Endothelial cell of umbilical vein (primary cell): Measurements from ENCODE around the gene PYHIN1. TPM values are rescaled to one million over a fixed set of nuclear protein-coding genes. Genes with fewer than 3 reads are reported as not detected.

ENCODE experiments used
- BruUV-seq: library from RNA; stranded (reverse); fragments of 400-500 nt; replicated peaks from 2 replicates; lab custom pipeline; 2021; lab: Mats Ljungman, UMichigan
- CTCF ChIA-PET: fragments of 300-600, 350-600 bp; sonication (Branson Sonifier 250); formaldehyde crosslinking; loops from one replicate; lab custom pipeline; 2021; ENCODE audit warnings: antibody characterized with exemption, inconsistent platforms; lab: Charles Lee
- POLR2A ChIA-PET: fragments of 300-600, 350-600 bp; sonication (Branson Sonifier 250); formaldehyde crosslinking; loops from one replicate; lab custom pipeline; 2021; ENCODE audit warnings: antibody characterized with exemption, inconsistent platforms; lab: Charles Lee
- DNase-seq: peaks from one replicate; pipeline ENCODE4 v3.0.0-alpha.2; 2011; ENCODE audit warnings: low read depth, low spot score
- FAIRE-seq: peaks from 2 replicates; lab custom pipeline; 2011; peaks lifted over from hg19 to GRCh38; lab: Jason Lieb, UNC
- H2AFZ ChIP-seq: 2 replicates; pipeline ENCODE4 v1.6.0; 2012; ENCODE audit warnings: low read depth, low read length, control low read depth, inconsistent platforms
- H3K27ac ChIP-seq: 2 replicates; pipeline ENCODE4 v1.5.1; 2011; ENCODE audit warnings: low read depth, mild to moderate bottlenecking, control low read depth, low read length, moderate library complexity; ENCODE audit not compliant: insufficient read depth
- H3K27me3 ChIP-seq, 2 experiments: 2 replicates each; pipeline versions ENCODE4 v1.6.0 to v1.6.1; 2011; ENCODE audit warnings: low read length in 2 of 2, mixed read lengths in 1 of 2; ENCODE audit not compliant: control insufficient read depth in 2 of 2, insufficient read depth in 2 of 2
- H3K36me3 ChIP-seq, 2 experiments: 2 replicates in 1 of 2; 3 replicates in 1 of 2; pipeline ENCODE4 v1.5.1; 2011; ENCODE audit warnings: low read length in 2 of 2, mild to moderate bottlenecking in 1 of 2, moderate library complexity in 1 of 2; ENCODE audit not compliant: control insufficient read depth in 2 of 2, insufficient read depth in 2 of 2; ENCODE audit errors: extremely low read depth in 1 of 2
- H3K4me1 ChIP-seq: 3 replicates; pipeline ENCODE4 v1.5.1; 2011; ENCODE audit warnings: mild to moderate bottlenecking, low read length; ENCODE audit not compliant: control insufficient read depth, insufficient read depth; ENCODE audit errors: extremely low read depth
- H3K4me2 ChIP-seq: 2 replicates; pipeline ENCODE4 v1.6.1; 2011; ENCODE audit warnings: low read length, control low read depth, mixed read lengths; ENCODE audit not compliant: insufficient read depth
- H3K4me3 ChIP-seq, 3 experiments: fragments of 200-600 bp in 1 of 3; sonication (generic), shearing (Covaris generic) in 1 of 3; replicated peaks in 1 of 3; 2 replicates each; pipeline ENCODE4 v1.5.1; 2011 to 2016; ENCODE audit warnings: control low read depth in 3 of 3, low read length in 3 of 3, mild to moderate bottlenecking in 2 of 3, inconsistent platforms in 1 of 3, low read depth in 1 of 3, moderate library complexity in 1 of 3; ENCODE audit not compliant: insufficient read depth in 1 of 3
- H3K79me2 ChIP-seq: 2 replicates; pipeline ENCODE4 v1.6.0; 2012; ENCODE audit warnings: low read length, inconsistent platforms; ENCODE audit not compliant: control insufficient read depth, insufficient read depth
- H3K9ac ChIP-seq: replicated peaks from 2 replicates; pipeline ENCODE3; 2011; ENCODE audit warnings: low read length, control low read depth; ENCODE audit not compliant: insufficient read depth; ENCODE audit errors: extremely low read depth
- H3K9me1 ChIP-seq: replicated peaks from 3 replicates; pipeline ENCODE4 v1.6.0; 2011; ENCODE audit warnings: mild to moderate bottlenecking, low read length; ENCODE audit not compliant: control insufficient read depth, insufficient read depth; ENCODE audit errors: extremely low read depth
- H3K9me3 ChIP-seq: replicated peaks from 2 replicates; pipeline ENCODE4 v1.5.1; 2012; ENCODE audit warnings: low read length, inconsistent platforms; ENCODE audit not compliant: control insufficient read depth, insufficient read depth
- H4K20me1 ChIP-seq: replicated peaks from 2 replicates; pipeline ENCODE3; 2011; ENCODE audit warnings: mild to moderate bottlenecking, low read length; ENCODE audit not compliant: control insufficient read depth, insufficient read depth; ENCODE audit errors: extremely low read depth
- EZH2 ChIP-seq: IDR thresholded peaks from 2 replicates; pipeline ENCODE4 v1.6.1; 2012; ENCODE audit warnings: borderline replicate concordance, low read depth, mild to moderate bottlenecking, moderate library complexity, low read length, inconsistent platforms; ENCODE audit not compliant: severe bottlenecking
- FOS ChIP-seq: IDR thresholded peaks from 2 replicates; pipeline ENCODE4 v1.6.1; 2011; ENCODE audit warnings: mild to moderate bottlenecking, low read length, moderate library complexity, borderline replicate concordance; ENCODE audit not compliant: insufficient read depth
- GATA2 ChIP-seq: IDR thresholded peaks from 2 replicates; pipeline ENCODE4 v1.7.0; 2011; ENCODE audit warnings: low read depth, mild to moderate bottlenecking, moderate library complexity, mixed read lengths, low read length; ENCODE audit not compliant: insufficient read length, insufficient read depth
- JUN ChIP-seq: IDR thresholded peaks from 2 replicates; pipeline ENCODE4 v1.6.1; 2011; ENCODE audit warnings: borderline replicate concordance, low read depth; ENCODE audit not compliant: insufficient read length, insufficient read depth
- POLR2A ChIP-seq: IDR thresholded peaks from 2 replicates; pipeline ENCODE4 v1.6.1; 2012; ENCODE audit warnings: low read depth, mild to moderate bottlenecking, control low read depth, low read length
- POLR2AphosphoS5 ChIP-seq: IDR thresholded peaks from 2 replicates; pipeline ENCODE4 v1.6.1; 2012; ENCODE audit warnings: low read depth, mild to moderate bottlenecking, control low read depth, low read length, moderate library complexity; ENCODE audit not compliant: insufficient read depth
- dilution Hi-C: fragments of 300-500 bp; cut with MboI; formaldehyde crosslinking; loops from one replicate; pipeline ENCODE4 v1.15.0; 2019; ENCODE audit warnings: low sequenced_read_pairs; ENCODE audit not compliant: extremely low pct_ligation_motif_present
- intact Hi-C: fragments of 100-400 bp; cut with micrococcal nuclease; formaldehyde crosslinking; loops from one replicate; pipeline ENCODE4 v1.10.0; 2022
- polyA plus RNA-seq, 4 experiments: library from polyadenylated mRNA; depleted of rRNA in 3 of 4; stranded (reverse) in 3 of 4; unstranded in 1 of 4; fragments of >200 nt; gene quantifications; 2 replicates each; pipeline versions ENCODE4 v1.2.1 to v1.2.3, GENCODE V29; 2011 to 2012; ENCODE audit warnings: missing spikeins in 1 of 4
- total RNA-seq: library from RNA; stranded (reverse); gene quantifications from 2 replicates; pipeline ENCODE4 v1.2.3, GENCODE V29; 2021
- TF ChIP-seq, protein P1 (sequence below): IDR thresholded peaks from 2 replicates; pipeline ENCODE4 v1.6.1; 2011; ENCODE audit not compliant: insufficient read depth, insufficient read length
- TF ChIP-seq, protein P2 (sequence below), 2 donors: IDR thresholded peaks; 1 replicate in 1 of 2; 2 replicates in 1 of 2; pipeline ENCODE4 v1.5.1; 2011; ENCODE audit warnings: low read length in 2 of 2, mild to moderate bottlenecking in 2 of 2, moderate library complexity in 2 of 2, control low read depth in 1 of 2, inconsistent platforms in 1 of 2, low read depth in 1 of 2; ENCODE audit not compliant: insufficient read depth in 1 of 2; ENCODE audit errors: extremely low read depth in 1 of 2

The PYHIN1 gene
- total and polyA plus RNA-seq, 2 donors (not counting 3 experiments of a cell fraction or from before 2014, with no cell fraction given), result not detected

DNA sequence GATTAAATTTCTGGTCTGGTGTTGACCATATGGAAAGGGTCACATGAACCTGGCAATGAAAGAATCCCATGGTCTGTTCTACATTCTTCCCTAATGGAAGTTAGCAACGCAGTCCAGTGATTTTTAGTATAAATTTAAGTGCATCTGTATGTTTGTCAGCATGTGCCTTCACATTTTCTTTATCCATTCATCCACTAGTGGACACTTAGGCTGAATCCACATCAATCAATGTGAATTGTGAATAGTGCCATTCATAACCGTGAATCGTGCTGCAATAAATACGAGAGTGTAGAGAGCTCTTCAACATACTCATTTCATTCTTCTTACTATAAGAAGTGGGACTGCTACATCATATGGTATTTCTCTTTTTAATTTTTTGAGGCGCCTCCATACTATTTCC lies 65.6 kb downstream of the PYHIN1 start:
- POLR2A ChIA-PET, result no interaction called here
- no peak for DNase-seq

More for the DNA sequence above, 65.6 kb downstream of the PYHIN1 start:
- H4K20me1 ChIP-seq, result no peaks in the 10 kb centered on the region
- CTCF ChIA-PET, result interaction anchor here (2.3 to 2.4 kb wide), 2 partner anchors 491 to 793 kb away, joined by 17 to 96 read pairs; no protein-coding TSS in a partner anchor
- no peak for FAIRE-seq
- no peaks in the 10 kb centered on the region for H3K9me3 ChIP-seq
- H2AFZ ChIP-seq, result no peak overlapping the region
- TF ChIP-seq GATA2 (no peak), JUN (no peak), EZH2 (no peak), POLR2AphosphoS5 (no peak), FOS (no peak), POLR2A (no peak)
- TF ChIP-seq, protein P1, sequence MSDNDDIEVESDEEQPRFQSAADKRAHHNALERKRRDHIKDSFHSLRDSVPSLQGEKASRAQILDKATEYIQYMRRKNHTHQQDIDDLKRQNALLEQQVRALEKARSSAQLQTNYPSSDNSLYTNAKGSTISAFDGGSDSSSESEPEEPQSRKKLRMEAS, result no peak
- TF ChIP-seq, protein P2, sequence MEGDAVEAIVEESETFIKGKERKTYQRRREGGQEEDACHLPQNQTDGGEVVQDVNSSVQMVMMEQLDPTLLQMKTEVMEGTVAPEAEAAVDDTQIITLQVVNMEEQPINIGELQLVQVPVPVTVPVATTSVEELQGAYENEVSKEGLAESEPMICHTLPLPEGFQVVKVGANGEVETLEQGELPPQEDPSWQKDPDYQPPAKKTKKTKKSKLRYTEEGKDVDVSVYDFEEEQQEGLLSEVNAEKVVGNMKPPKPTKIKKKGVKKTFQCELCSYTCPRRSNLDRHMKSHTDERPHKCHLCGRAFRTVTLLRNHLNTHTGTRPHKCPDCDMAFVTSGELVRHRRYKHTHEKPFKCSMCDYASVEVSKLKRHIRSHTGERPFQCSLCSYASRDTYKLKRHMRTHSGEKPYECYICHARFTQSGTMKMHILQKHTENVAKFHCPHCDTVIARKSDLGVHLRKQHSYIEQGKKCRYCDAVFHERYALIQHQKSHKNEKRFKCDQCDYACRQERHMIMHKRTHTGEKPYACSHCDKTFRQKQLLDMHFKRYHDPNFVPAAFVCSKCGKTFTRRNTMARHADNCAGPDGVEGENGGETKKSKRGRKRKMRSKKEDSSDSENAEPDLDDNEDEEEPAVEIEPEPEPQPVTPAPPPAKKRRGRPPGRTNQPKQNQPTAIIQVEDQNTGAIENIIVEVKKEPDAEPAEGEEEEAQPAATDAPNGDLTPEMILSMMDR (IDR thresholded peaks at IDR 0.05; ENCODE audit: extremely low read depth in 1 of 2, insufficient read depth in 1 of 2, low read depth in 1 of 2, low read length in 2 of 2), result no peak
- H3K27me3 ChIP-seq, result peaks cover 2% of the 10 kb centered on the region in 2 experiments
- no peaks in the 10 kb centered on the region for H3K36me3 ChIP-seq
- no peak overlapping the region for H3K4me3 ChIP-seq
- H3K9me1 ChIP-seq, result no peaks in the 10 kb centered on the region
- no peak overlapping the region for H3K4me2 ChIP-seq
- no peak overlapping the region for H3K9ac ChIP-seq
- BruUV-seq, result no TSS peak
- H3K27ac ChIP-seq, result no peak overlapping the region
- dilution Hi-C loops, result no loop called here
- peaks cover 26% of the 10 kb centered on the region for H3K4me1 ChIP-seq
- intact Hi-C loops, result loop anchor here (10.0 kb wide), 1 partner anchor 1038 kb away; the partner anchor contains the start of gene PIGM
- no peaks in the 10 kb centered on the region for H3K79me2 ChIP-seq
